A549 (cell line): Measurements from ENCODE around the gene ENOPH1. TPM values are rescaled to one million over a fixed set of nuclear protein-coding genes. Genes with fewer than 3 reads are reported as not detected.

Source experiments
- HOXB13 ChIP-seq: fragments of 250-450 bp; sonication (Bioruptor Pico); IDR thresholded peaks from 2 replicates; pipeline ENCODE4 v1.5.0; 2020; ENCODE audit warnings: low read depth, mild to moderate bottlenecking, moderate library complexity
- HOXB5 ChIP-seq: fragments of 250-450 bp; sonication (Bioruptor Pico); IDR thresholded peaks from 2 replicates; pipeline ENCODE4 v1.5.0; 2020; ENCODE audit warnings: mild to moderate bottlenecking, moderate library complexity
- MAZ ChIP-seq: fragments of 150-350 bp; IDR thresholded peaks from 2 replicates; pipeline ENCODE4 v1.6.1; 2014; ENCODE audit warnings: antibody characterized with exemption, low read depth, low read length, borderline replicate concordance
- REST ChIP-seq: fragments of 200-600 bp; sonication (generic); IDR thresholded peaks from 2 replicates; pipeline ENCODE4 v1.6.1; 2016; ENCODE audit warnings: antibody characterized with exemption, mild to moderate bottlenecking, moderate library complexity
- RNF2 ChIP-seq: fragments of 200-600 bp; sonication (generic); IDR thresholded peaks from 2 replicates; pipeline ENCODE4 v1.6.1; 2016; ENCODE audit warnings: low read depth, mild to moderate bottlenecking, antibody characterized with exemption, moderate library complexity, borderline replicate concordance
- polyA plus RNA-seq, 4 experiments: library from polyadenylated mRNA; depleted of rRNA in 3 of 4; stranded (reverse); fragments of >200 nt; fragmentation: RNase III in 1 of 4; extraction: RNeasy Plus Mini Kit Qiagen cat#74134 plus additional on column Dnase treatment in 1 of 4; gene quantifications; 2 replicates in 3 of 4; 3 replicates in 1 of 4; pipeline ENCODE4 v1.2.3, GENCODE V29; 2011 to 2017
- small RNA-seq, 6 experiments: library from RNA; depleted of rRNA; stranded (forward); fragments of <200 nt; gene quantifications; one replicate each; pipeline ENCODE3, GENCODE V24; 2012

Gene ENOPH1
- polyA plus RNA-seq, 2 of the 4 experiments (the other 2 are of a cell fraction) = 22.3 to 43.5 TPM

- no peak for TF ChIP-seq REST
- TF ChIP-seq HOXB13 (CRISPR knock-in tag) = no peak
- TF ChIP-seq HOXB5 = no peak
- TF ChIP-seq MAZ = no peak
- no peak for TF ChIP-seq RNF2
- TF ChIP-seq, all 56 proteins: peak for 0
Observed at GRCh38 chr4:82510216-82510615, 79.8 kb downstream of the ENOPH1 start (continued).

Small RNAs within 50 kb of the gene (small RNA-seq; reads per million reads assigned to genes)
- gene RF00150 = 0 reads per million in 6 experiments

Other genes with a start within 250 kb of the ENOPH1 start
- gene HNRNPD, start 56.6 kb upstream of the ENOPH1 start, polyA plus RNA-seq (2011; rRNA removed) = 65.5 and 125 TPM in 2 replicates
- 434 to 480 TPM (median 446 TPM) in 3 replicates for gene HNRNPD, start 56.6 kb upstream of the ENOPH1 start, polyA plus RNA-seq (2017; fragmentation: RNase III; extraction: RNeasy Plus Mini Kit Qiagen cat#74134 plus additional on column Dnase treatment)
- gene HNRNPDL, start 128 bp upstream of the ENOPH1 start, polyA plus RNA-seq (2011; rRNA removed) = 164 and 321 TPM in 2 replicates
- 369 to 406 TPM (median 397 TPM) in 3 replicates for gene HNRNPDL, start 128 bp upstream of the ENOPH1 start, polyA plus RNA-seq (2017; fragmentation: RNase III; extraction: RNeasy Plus Mini Kit Qiagen cat#74134 plus additional on column Dnase treatment)
- 2.1 and 2.7 TPM in 2 replicates for gene TMEM150C, start 131.4 kb downstream of the ENOPH1 start, polyA plus RNA-seq (2011; rRNA removed)
- gene TMEM150C, start 131.4 kb downstream of the ENOPH1 start, polyA plus RNA-seq (2017; fragmentation: RNase III; extraction: RNeasy Plus Mini Kit Qiagen cat#74134 plus additional on column Dnase treatment) = 1.5 to 2.1 TPM (median 1.5 TPM) in 3 replicates